ENCODE data around the gene SPINT3.

- TF ChIP-seq, protein P1, sequence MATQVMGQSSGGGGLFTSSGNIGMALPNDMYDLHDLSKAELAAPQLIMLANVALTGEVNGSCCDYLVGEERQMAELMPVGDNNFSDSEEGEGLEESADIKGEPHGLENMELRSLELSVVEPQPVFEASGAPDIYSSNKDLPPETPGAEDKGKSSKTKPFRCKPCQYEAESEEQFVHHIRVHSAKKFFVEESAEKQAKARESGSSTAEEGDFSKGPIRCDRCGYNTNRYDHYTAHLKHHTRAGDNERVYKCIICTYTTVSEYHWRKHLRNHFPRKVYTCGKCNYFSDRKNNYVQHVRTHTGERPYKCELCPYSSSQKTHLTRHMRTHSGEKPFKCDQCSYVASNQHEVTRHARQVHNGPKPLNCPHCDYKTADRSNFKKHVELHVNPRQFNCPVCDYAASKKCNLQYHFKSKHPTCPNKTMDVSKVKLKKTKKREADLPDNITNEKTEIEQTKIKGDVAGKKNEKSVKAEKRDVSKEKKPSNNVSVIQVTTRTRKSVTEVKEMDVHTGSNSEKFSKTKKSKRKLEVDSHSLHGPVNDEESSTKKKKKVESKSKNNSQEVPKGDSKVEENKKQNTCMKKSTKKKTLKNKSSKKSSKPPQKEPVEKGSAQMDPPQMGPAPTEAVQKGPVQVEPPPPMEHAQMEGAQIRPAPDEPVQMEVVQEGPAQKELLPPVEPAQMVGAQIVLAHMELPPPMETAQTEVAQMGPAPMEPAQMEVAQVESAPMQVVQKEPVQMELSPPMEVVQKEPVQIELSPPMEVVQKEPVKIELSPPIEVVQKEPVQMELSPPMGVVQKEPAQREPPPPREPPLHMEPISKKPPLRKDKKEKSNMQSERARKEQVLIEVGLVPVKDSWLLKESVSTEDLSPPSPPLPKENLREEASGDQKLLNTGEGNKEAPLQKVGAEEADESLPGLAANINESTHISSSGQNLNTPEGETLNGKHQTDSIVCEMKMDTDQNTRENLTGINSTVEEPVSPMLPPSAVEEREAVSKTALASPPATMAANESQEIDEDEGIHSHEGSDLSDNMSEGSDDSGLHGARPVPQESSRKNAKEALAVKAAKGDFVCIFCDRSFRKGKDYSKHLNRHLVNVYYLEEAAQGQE (IDR thresholded peaks at IDR 0.05; ENCODE audit: insufficient replicate concordance, low read depth), result no peak
- no peak for TF ChIP-seq CTCF (IDR thresholded peaks at IDR 0.05; ENCODE audit: insufficient read depth, low read length)
- no peak for TF ChIP-seq POLR2AphosphoS5 (IDR thresholded peaks at IDR 0.05; ENCODE audit: low read depth)
Measured at GRCh38 chr20:45485388-45485787, 30.0 kb downstream of the SPINT3 start.
